ENCODE data around the gene CD226. TPM values are rescaled to one million over a fixed set of nuclear protein-coding genes. Genes with fewer than 3 reads are reported as not detected.

The CD226 gene
- 1 to 10 TPM in 7 of 9 donors, under 1 TPM in 1, not detected in 1; 0.69 to 3.9 (median 1.9) TPM for total RNA-seq
- 1 to 10 TPM in 1 of 3 donors, under 1 TPM in 2; 0.13 to 1.0 (median 0.24) TPM for polyA plus RNA-seq
- long read RNA-seq, donor 1, result 0 reads
- long read RNA-seq, donor 2, result 0 reads
- long read RNA-seq, donor 3, result 0 reads
- long read RNA-seq, donor 4, partial matches to known transcripts, result 0 of 1 reads
- long read RNA-seq, donor 4, other reads (novel, unspliced or antisense), result 1 of 1 reads
- long read RNA-seq, donor 5, partial matches to known transcripts, result 0 of 1 reads
- long read RNA-seq, donor 5, other reads (novel, unspliced or antisense), result 0 of 1 reads
- long read RNA-seq, donor 6, result 0 reads
- long read RNA-seq, donor 7, result 0 reads
- long read RNA-seq, donor 8, result 0 reads
- long read RNA-seq, donor 9, full-length matches to known transcripts, result 1 of 1 reads
- long read RNA-seq, donor 9, partial matches to known transcripts, result 0 of 1 reads
- long read RNA-seq, donor 9, other reads (novel, unspliced or antisense), result 0 of 1 reads
- long read RNA-seq, donor 10, result 0 reads

GRCh38 chr18:69947361-69948133 lies at the start of gene CD226:
Gene CD226 (minus strand): TSS chr18:69947873. CDS start chr18:69947406, 467 bp downstream.
- WGBS, 4 donors, result 64 to 77% (median 71%) methylated on average over 7 of the region's 7 CpGs
- intact Hi-C loops (cut with DNase I), result no loop called here
- Histone ChIP-seq H3K27ac (no peak within 1 kb of the TSS), H3K27me3 (no peaks in the 10 kb centered on the region), H3K4me3 (no peak within 1 kb of the TSS), H3K4me1 (replicated peaks in 1 of 2) (peaks cover 0 to 18% of the 10 kb centered on the region in 2 donors), H3K9me3 (replicated peaks in 1 of 3) (no peaks in the 10 kb centered on the region), H3K36me3 (replicated peaks in 1 of 2) (no peaks in the 10 kb centered on the region)
- no peak for DNase-seq
- TF ChIP-seq, protein P1, sequence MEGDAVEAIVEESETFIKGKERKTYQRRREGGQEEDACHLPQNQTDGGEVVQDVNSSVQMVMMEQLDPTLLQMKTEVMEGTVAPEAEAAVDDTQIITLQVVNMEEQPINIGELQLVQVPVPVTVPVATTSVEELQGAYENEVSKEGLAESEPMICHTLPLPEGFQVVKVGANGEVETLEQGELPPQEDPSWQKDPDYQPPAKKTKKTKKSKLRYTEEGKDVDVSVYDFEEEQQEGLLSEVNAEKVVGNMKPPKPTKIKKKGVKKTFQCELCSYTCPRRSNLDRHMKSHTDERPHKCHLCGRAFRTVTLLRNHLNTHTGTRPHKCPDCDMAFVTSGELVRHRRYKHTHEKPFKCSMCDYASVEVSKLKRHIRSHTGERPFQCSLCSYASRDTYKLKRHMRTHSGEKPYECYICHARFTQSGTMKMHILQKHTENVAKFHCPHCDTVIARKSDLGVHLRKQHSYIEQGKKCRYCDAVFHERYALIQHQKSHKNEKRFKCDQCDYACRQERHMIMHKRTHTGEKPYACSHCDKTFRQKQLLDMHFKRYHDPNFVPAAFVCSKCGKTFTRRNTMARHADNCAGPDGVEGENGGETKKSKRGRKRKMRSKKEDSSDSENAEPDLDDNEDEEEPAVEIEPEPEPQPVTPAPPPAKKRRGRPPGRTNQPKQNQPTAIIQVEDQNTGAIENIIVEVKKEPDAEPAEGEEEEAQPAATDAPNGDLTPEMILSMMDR (IDR thresholded peaks at IDR 0.05), result no peak
- no peak for TF ChIP-seq POLR2A (IDR thresholded peaks at IDR 0.05)

GRCh38 chr18:69996951-69997798 lies 49.5 kb upstream of the CD226 start:
- DNase-seq, result no peak
- Histone ChIP-seq H3K36me3 (replicated peaks in 1 of 2) (no peaks in the 10 kb centered on the region), H3K27ac (no peak overlapping the region), H3K4me3 (no peak overlapping the region), H3K27me3 (no peaks in the 10 kb centered on the region), H3K4me1 (replicated peaks in 1 of 2) (no peaks in the 10 kb centered on the region), H3K9me3 (replicated peaks in 1 of 3) (no peaks in the 10 kb centered on the region)
- no peak for TF ChIP-seq POLR2A (IDR thresholded peaks at IDR 0.05)
- TF ChIP-seq, protein P1 (IDR thresholded peaks at IDR 0.05), result no peak
- intact Hi-C loops (cut with DNase I), result no loop called here
- WGBS, 4 donors, result 89 to 92% (median 90%) methylated on average over 7 of the region's 7 CpGs

- Histone ChIP-seq H3K27ac (no peak overlapping the region), H3K27me3 (no peaks in the 10 kb centered on the region), H3K9me3 (replicated peaks in 1 of 3) (no peaks in the 10 kb centered on the region), H3K4me1 (replicated peaks in 1 of 2) (no peaks in the 10 kb centered on the region), H3K4me3 (no peak overlapping the region), H3K36me3 (replicated peaks in 1 of 2) (no peaks in the 10 kb centered on the region)
- intact Hi-C loops (cut with DNase I), result no loop called here
- 88 to 93% (median 91%) methylated on average over 2 of the region's 2 CpGs for WGBS, 4 donors
- no peak for TF ChIP-seq POLR2A (IDR thresholded peaks at IDR 0.05)
- TF ChIP-seq, protein P1 (IDR thresholded peaks at IDR 0.05), result no peak
- DNase-seq, result no peak
Measured at GRCh38 chr18:69996417-69996816, 48.7 kb upstream of the CD226 start.
